Keratinocyte (primary cell): Measurements from ENCODE around the gene SIDT1. TPM values are rescaled to one million over a fixed set of nuclear protein-coding genes. Genes with fewer than 3 reads are reported as not detected.

Experiments used
- DNase-seq: peaks from one replicate; pipeline ENCODE4 v3.0.0-alpha.2; 2011; ENCODE audit warnings: low read depth, missing footprints, low spot score
- FAIRE-seq: peaks from 2 replicates; lab custom pipeline; 2011; peaks lifted over from hg19 to GRCh38; lab: Jason Lieb, UNC
- H2AFZ ChIP-seq: 2 replicates; pipeline ENCODE4 v1.6.0; 2012; ENCODE audit warnings: low read length, control low read depth, inconsistent platforms; ENCODE audit not compliant: control insufficient read depth
- H3K27ac ChIP-seq: 2 replicates; pipeline ENCODE4 v1.5.1; 2011; ENCODE audit warnings: low read length; ENCODE audit not compliant: control insufficient read depth, insufficient read depth
- H3K27me3 ChIP-seq: 3 replicates; pipeline ENCODE4 v1.6.0; 2011; ENCODE audit warnings: low read length; ENCODE audit not compliant: control insufficient read depth, insufficient read depth; ENCODE audit errors: extremely low read depth
- H3K36me3 ChIP-seq, 2 experiments: 2 replicates in 1 of 2; 3 replicates in 1 of 2; pipeline ENCODE4 v1.5.1; 2011; ENCODE audit warnings: low read length in 2 of 2, mild to moderate bottlenecking in 1 of 2; ENCODE audit not compliant: control insufficient read depth in 2 of 2, insufficient read depth in 2 of 2; ENCODE audit errors: extremely low read depth in 1 of 2
- H3K4me1 ChIP-seq: 3 replicates; pipeline ENCODE4 v1.5.1; 2011; ENCODE audit warnings: low read length; ENCODE audit not compliant: control insufficient read depth, insufficient read depth; ENCODE audit errors: extremely low read depth
- H3K4me2 ChIP-seq: 3 replicates; pipeline ENCODE4 v1.6.0; 2011; ENCODE audit warnings: low read depth, low read length; ENCODE audit not compliant: control insufficient read depth, insufficient read depth; ENCODE audit errors: extremely low read depth
- H3K4me3 ChIP-seq, 3 experiments: fragments of 200-600 bp in 1 of 3; sonication (generic) in 1 of 3; 2 replicates in 2 of 3; 3 replicates in 1 of 3; pipeline ENCODE4 v1.5.1; 2011 to 2016; ENCODE audit warnings: low read length in 3 of 3, mild to moderate bottlenecking in 3 of 3, control low read depth in 2 of 3, inconsistent platforms in 1 of 3, low read depth in 1 of 3, mixed read lengths in 1 of 3, mixed run types in 1 of 3, moderate library complexity in 1 of 3; ENCODE audit not compliant: control insufficient read depth in 2 of 3, insufficient read depth in 2 of 3; ENCODE audit errors: extremely low read depth in 1 of 3
- H3K79me2 ChIP-seq: 2 replicates; pipeline ENCODE4 v1.6.0; 2012; ENCODE audit warnings: low read length; ENCODE audit not compliant: control insufficient read depth, insufficient read depth
- H3K9ac ChIP-seq: 3 replicates; pipeline ENCODE4 v1.6.0; 2011; ENCODE audit warnings: low read length; ENCODE audit not compliant: control insufficient read depth, insufficient read depth; ENCODE audit errors: extremely low read depth
- H3K9me1 ChIP-seq: 3 replicates; pipeline ENCODE4 v1.6.0; 2011; ENCODE audit warnings: low read length; ENCODE audit not compliant: control insufficient read depth, insufficient read depth; ENCODE audit errors: extremely low read depth
- H3K9me3 ChIP-seq: 2 replicates; pipeline ENCODE4 v1.5.1; 2012; ENCODE audit warnings: low read depth, low read length; ENCODE audit not compliant: control insufficient read depth
- H4K20me1 ChIP-seq: 3 replicates; pipeline ENCODE4 v1.6.0; 2011; ENCODE audit warnings: low read length; ENCODE audit not compliant: control insufficient read depth, insufficient read depth; ENCODE audit errors: extremely low read depth
- EZH2 ChIP-seq: IDR thresholded peaks from one replicate; pipeline ENCODE4 v1.6.1; 2012; ENCODE audit warnings: inconsistent platforms, mild to moderate bottlenecking, low read length, moderate library complexity
- dilution Hi-C: fragments of 300-500 bp; cut with MboI; formaldehyde crosslinking; loops from one replicate; pipeline ENCODE4 v1.7.0; 2020; ENCODE audit warnings: low sequenced_read_pairs; ENCODE audit not compliant: extremely low pct_ligation_motif_present
- polyA plus RNA-seq, 5 experiments: library from polyadenylated mRNA; depleted of rRNA in 3 of 5; stranded (reverse) in 3 of 5; stranded (forward) in 1 of 5; unstranded in 1 of 5; fragments of >200 nt; gene quantifications; 1 replicate in 1 of 5; 2 replicates in 3 of 5; 3 replicates in 1 of 5; pipeline versions ENCODE4 v1.2.1 to v1.2.3, GENCODE V29; 2011 to 2012; ENCODE audit warnings: missing spikeins in 2 of 5, low read depth in 1 of 5, low replicate concordance in 1 of 5
- TF ChIP-seq, protein P1 (sequence below), 3 experiments: IDR thresholded peaks in 1 of 3; conservative IDR thresholded peaks in 1 of 3; optimal IDR thresholded peaks in 1 of 3; 2 replicates in 2 of 3; 3 replicates in 1 of 3; pipeline versions ENCODE3 to v1.5.1; 2011; ENCODE audit warnings: low read length in 3 of 3, mild to moderate bottlenecking in 3 of 3, moderate library complexity in 2 of 3, control low read depth in 1 of 3, inconsistent platforms in 1 of 3; ENCODE audit not compliant: insufficient read depth in 2 of 3; ENCODE audit errors: extremely low read depth in 1 of 3

Gene SIDT1
- polyA plus RNA-seq, 1 donor (not counting 4 experiments of a cell fraction or from before 2014, with no cell fraction given) = 0.12 TPM

DNA sequence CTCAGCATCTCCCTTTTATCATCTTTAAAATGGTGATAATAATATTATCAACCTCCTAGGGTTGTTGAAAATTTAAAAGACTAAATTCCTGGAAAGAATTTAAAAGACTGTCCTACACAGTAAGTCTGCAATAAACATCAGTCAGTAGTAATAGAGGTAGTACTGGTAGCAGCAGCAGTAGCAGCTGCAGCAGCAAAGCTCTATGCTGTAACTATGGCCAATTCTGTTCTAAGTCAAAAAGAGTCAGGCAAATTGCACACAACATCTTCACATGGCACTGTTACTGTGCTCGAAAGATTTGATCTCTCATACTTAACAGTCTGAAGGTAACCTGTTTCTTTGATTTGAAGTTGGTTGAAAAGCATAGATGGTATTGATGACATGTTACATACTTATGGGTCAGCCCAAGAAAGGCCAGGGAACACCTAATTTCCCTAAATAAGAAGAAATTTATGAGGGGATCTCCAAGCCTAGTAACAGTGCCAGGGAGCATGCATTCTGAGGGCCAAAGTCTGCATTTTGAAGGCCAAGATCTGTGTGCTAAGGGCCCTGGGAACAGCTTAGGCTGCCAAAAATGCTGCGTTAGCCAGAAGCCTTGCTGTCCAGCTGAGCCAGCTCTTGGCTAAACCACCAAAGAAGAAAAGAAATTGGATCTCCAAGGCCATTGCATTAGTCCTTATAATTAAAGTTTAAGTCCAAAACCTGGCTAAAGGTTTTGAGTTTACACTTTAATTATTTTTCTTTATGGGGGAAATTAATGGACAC, 68.2 kb downstream of the SIDT1 start:
- no peaks in the 10 kb centered on the region for H3K9me3 ChIP-seq
- no peaks in the 10 kb centered on the region for H3K79me2 ChIP-seq
- H4K20me1 ChIP-seq = no peaks in the 10 kb centered on the region
- peaks cover 3% of the 10 kb centered on the region for H3K27me3 ChIP-seq
- dilution Hi-C loops = loop anchor here (25.0 kb wide), 1 partner anchor 113 kb away; no protein-coding TSS in a partner anchor
- TF ChIP-seq EZH2 = no peak
- TF ChIP-seq, protein P1, sequence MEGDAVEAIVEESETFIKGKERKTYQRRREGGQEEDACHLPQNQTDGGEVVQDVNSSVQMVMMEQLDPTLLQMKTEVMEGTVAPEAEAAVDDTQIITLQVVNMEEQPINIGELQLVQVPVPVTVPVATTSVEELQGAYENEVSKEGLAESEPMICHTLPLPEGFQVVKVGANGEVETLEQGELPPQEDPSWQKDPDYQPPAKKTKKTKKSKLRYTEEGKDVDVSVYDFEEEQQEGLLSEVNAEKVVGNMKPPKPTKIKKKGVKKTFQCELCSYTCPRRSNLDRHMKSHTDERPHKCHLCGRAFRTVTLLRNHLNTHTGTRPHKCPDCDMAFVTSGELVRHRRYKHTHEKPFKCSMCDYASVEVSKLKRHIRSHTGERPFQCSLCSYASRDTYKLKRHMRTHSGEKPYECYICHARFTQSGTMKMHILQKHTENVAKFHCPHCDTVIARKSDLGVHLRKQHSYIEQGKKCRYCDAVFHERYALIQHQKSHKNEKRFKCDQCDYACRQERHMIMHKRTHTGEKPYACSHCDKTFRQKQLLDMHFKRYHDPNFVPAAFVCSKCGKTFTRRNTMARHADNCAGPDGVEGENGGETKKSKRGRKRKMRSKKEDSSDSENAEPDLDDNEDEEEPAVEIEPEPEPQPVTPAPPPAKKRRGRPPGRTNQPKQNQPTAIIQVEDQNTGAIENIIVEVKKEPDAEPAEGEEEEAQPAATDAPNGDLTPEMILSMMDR (optimal IDR thresholded peaks at IDR 0.05 in 1 of 3, IDR thresholded peaks at IDR 0.05 in 1 of 3, conservative IDR thresholded peaks at IDR 0.05 in 1 of 3; ENCODE audit: extremely low read depth in 1 of 3, insufficient read depth in 2 of 3, low read length in 3 of 3) = no peak
- no peaks in the 10 kb centered on the region for H3K9me1 ChIP-seq
- DNase-seq (no peak), FAIRE-seq (no peak)
- H3K9ac ChIP-seq = no peak overlapping the region
- H3K27ac ChIP-seq = no peak overlapping the region
- H2AFZ ChIP-seq = no peak overlapping the region
- H3K36me3 ChIP-seq = no peaks in the 10 kb centered on the region
- H3K4me1 ChIP-seq = no peaks in the 10 kb centered on the region
- H3K4me2 ChIP-seq = no peak overlapping the region
- H3K4me3 ChIP-seq = no peak overlapping the region

DNA sequence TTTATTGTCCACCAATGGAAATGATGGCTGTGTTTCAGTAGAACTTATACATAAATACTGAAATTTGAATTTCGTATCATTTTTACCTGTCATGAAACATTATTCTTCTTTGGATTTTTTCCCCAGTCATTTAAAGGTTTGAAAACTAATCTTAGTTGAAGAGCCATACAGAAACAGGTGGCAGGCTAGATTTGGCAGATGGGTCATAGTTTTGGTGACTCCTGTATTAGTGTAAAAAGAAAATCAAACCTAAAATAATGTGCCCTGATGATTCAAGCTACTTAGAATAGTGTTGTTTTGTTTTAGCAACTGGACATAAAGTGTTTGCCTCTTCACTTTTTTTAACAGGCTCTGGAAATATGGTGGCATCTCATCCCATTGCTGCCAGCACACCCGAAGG, 68.9 kb downstream of the SIDT1 start:
- H2AFZ ChIP-seq = no peak overlapping the region
- H3K4me2 ChIP-seq = no peak overlapping the region
- no peaks in the 10 kb centered on the region for H3K9me1 ChIP-seq
- no peaks in the 10 kb centered on the region for H3K36me3 ChIP-seq
- TF ChIP-seq EZH2 = no peak
- TF ChIP-seq, protein P1 (optimal IDR thresholded peaks at IDR 0.05 in 1 of 3, IDR thresholded peaks at IDR 0.05 in 1 of 3, conservative IDR thresholded peaks at IDR 0.05 in 1 of 3; ENCODE audit: extremely low read depth in 1 of 3, insufficient read depth in 2 of 3, low read length in 3 of 3) = no peak
- H4K20me1 ChIP-seq = no peaks in the 10 kb centered on the region
- FAIRE-seq (no peak), DNase-seq (no peak)
- no peak overlapping the region for H3K4me3 ChIP-seq
- no peaks in the 10 kb centered on the region for H3K9me3 ChIP-seq
- no peak overlapping the region for H3K27ac ChIP-seq
- H3K27me3 ChIP-seq = peaks cover 3% of the 10 kb centered on the region
- no peaks in the 10 kb centered on the region for H3K4me1 ChIP-seq
- H3K9ac ChIP-seq = no peak overlapping the region
- dilution Hi-C loops = loop anchor here (25.0 kb wide), 1 partner anchor 114 kb away; no protein-coding TSS in a partner anchor
- H3K79me2 ChIP-seq = no peaks in the 10 kb centered on the region
